DND-41 (cell line): ENCODE data around the gene ACBD4.

Source experiments
- ATAC-seq: fragments of 200-7000 bp; cut with Tn5 transposase; 3 replicates; pipeline ENCODE4 v1.9.1; 2021; ENCODE audit warnings: low read depth; ENCODE audit not compliant: insufficient read depth
- DNase-seq: peaks from one replicate; pipeline ENCODE4 v3.0.0-alpha.2; 2020
- H2AFZ ChIP-seq: 2 replicates; pipeline ENCODE4 v1.6.0; 2012; ENCODE audit warnings: low read depth, low read length
- H3K27ac ChIP-seq: 2 replicates; pipeline ENCODE4 v1.5.1; 2012; ENCODE audit warnings: low read length, inconsistent platforms
- H3K27me3 ChIP-seq: fragments of 200-600 bp; sonication (generic); 2 replicates; pipeline ENCODE4 v1.6.0; 2012; ENCODE audit warnings: low read length, mild to moderate bottlenecking, inconsistent platforms; ENCODE audit not compliant: insufficient read depth, poor library complexity
- H3K36me3 ChIP-seq: 2 replicates; pipeline ENCODE4 v1.5.1; 2012; ENCODE audit warnings: low read length, inconsistent platforms; ENCODE audit not compliant: insufficient read depth
- H3K4me1 ChIP-seq: 2 replicates; pipeline ENCODE4 v1.5.1; 2012; ENCODE audit warnings: mild to moderate bottlenecking, low read length; ENCODE audit not compliant: insufficient read depth
- H3K4me2 ChIP-seq: 2 replicates; pipeline ENCODE4 v1.6.0; 2012; ENCODE audit warnings: mild to moderate bottlenecking, moderate library complexity, low read length, inconsistent platforms; ENCODE audit not compliant: insufficient read depth
- H3K4me3 ChIP-seq, 2 experiments: fragments of 200-600 bp in 1 of 2; shearing (Covaris generic) in 1 of 2; 2 replicates each; pipeline ENCODE4 v1.5.1; 2012 to 2016; ENCODE audit warnings: inconsistent platforms in 2 of 2, low read length in 2 of 2, mild to moderate bottlenecking in 2 of 2, low read depth in 1 of 2, moderate library complexity in 1 of 2
- H3K79me2 ChIP-seq: 2 replicates; pipeline ENCODE4 v1.6.0; 2012; ENCODE audit warnings: low read length, inconsistent platforms; ENCODE audit not compliant: insufficient read depth
- H3K9ac ChIP-seq: 2 replicates; pipeline ENCODE4 v1.6.0; 2012; ENCODE audit warnings: low read depth, mild to moderate bottlenecking, inconsistent platforms, low read length, moderate library complexity
- H3K9me3 ChIP-seq: 2 replicates; pipeline ENCODE4 v1.5.1; 2012; ENCODE audit warnings: low read length, moderate library complexity, mild to moderate bottlenecking, inconsistent platforms; ENCODE audit not compliant: insufficient read depth, severe bottlenecking
- H4K20me1 ChIP-seq: 2 replicates; pipeline ENCODE4 v1.6.0; 2012; ENCODE audit warnings: low read length; ENCODE audit not compliant: insufficient read depth
- EZH2 ChIP-seq: IDR thresholded peaks from 3 replicates; pipeline ENCODE4 v1.6.1; 2012; ENCODE audit warnings: borderline replicate concordance, low read depth, mild to moderate bottlenecking, moderate library complexity, low read length, inconsistent platforms; ENCODE audit not compliant: severe bottlenecking
- TF ChIP-seq, protein P1 (sequence below): IDR thresholded peaks from 2 replicates; pipeline ENCODE4 v1.5.1; 2012; ENCODE audit warnings: borderline replicate concordance, low read length, moderate library complexity, mild to moderate bottlenecking; ENCODE audit not compliant: poor library complexity, severe bottlenecking; ENCODE audit errors: extremely low read depth

ACBD4 gene

GRCh38 chr17:45171338-45172231 lies 36.1 kb downstream of the ACBD4 start:
- peak overlapping the region; percentile 97 for H3K27ac ChIP-seq
- peaks cover 5% of the 10 kb centered on the region; the same call in 1 of the 2 replicates for H3K36me3 ChIP-seq
- H3K9ac ChIP-seq, result peak overlapping the region; percentile 65
- no peaks in the 10 kb centered on the region for H3K79me2 ChIP-seq
- H2AFZ ChIP-seq, result peak overlapping the region; percentile 61
- H3K4me2 ChIP-seq, result peak overlapping the region; percentile 74
- no peaks in the 10 kb centered on the region for H4K20me1 ChIP-seq
- H3K4me1 ChIP-seq, result peaks cover 24% of the 10 kb centered on the region
- H3K27me3 ChIP-seq, result no peaks in the 10 kb centered on the region
- TF ChIP-seq EZH2, result no peak
- TF ChIP-seq, protein P1, sequence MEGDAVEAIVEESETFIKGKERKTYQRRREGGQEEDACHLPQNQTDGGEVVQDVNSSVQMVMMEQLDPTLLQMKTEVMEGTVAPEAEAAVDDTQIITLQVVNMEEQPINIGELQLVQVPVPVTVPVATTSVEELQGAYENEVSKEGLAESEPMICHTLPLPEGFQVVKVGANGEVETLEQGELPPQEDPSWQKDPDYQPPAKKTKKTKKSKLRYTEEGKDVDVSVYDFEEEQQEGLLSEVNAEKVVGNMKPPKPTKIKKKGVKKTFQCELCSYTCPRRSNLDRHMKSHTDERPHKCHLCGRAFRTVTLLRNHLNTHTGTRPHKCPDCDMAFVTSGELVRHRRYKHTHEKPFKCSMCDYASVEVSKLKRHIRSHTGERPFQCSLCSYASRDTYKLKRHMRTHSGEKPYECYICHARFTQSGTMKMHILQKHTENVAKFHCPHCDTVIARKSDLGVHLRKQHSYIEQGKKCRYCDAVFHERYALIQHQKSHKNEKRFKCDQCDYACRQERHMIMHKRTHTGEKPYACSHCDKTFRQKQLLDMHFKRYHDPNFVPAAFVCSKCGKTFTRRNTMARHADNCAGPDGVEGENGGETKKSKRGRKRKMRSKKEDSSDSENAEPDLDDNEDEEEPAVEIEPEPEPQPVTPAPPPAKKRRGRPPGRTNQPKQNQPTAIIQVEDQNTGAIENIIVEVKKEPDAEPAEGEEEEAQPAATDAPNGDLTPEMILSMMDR, result no peak
- H3K4me3 ChIP-seq, result peak overlapping the region in 1 of 2 experiments; percentile 49; a peak in 2 of 4 replicates
- H3K9me3 ChIP-seq, result no peaks in the 10 kb centered on the region
- DNase-seq (peak; percentile 43), ATAC-seq (no peak)

GRCh38 chr17:45172232-45172540 lies 36.7 kb downstream of the ACBD4 start:
- DNase-seq, result no peak
- H3K4me1 ChIP-seq, result peaks cover 24% of the 10 kb centered on the region
- peaks cover 5% of the 10 kb centered on the region; the same call in 1 of the 2 replicates for H3K36me3 ChIP-seq
- peak overlapping the region in 1 of 2 experiments; percentile 49; a peak in 2 of 4 replicates for H3K4me3 ChIP-seq
- H3K27ac ChIP-seq, result peak overlapping the region; percentile 97
- H4K20me1 ChIP-seq, result no peaks in the 10 kb centered on the region
- H3K4me2 ChIP-seq, result peak overlapping the region; percentile 74
- no peak for ATAC-seq
- no peak for TF ChIP-seq EZH2
- TF ChIP-seq, protein P1, result no peak
- peak overlapping the region; percentile 61 for H2AFZ ChIP-seq
- H3K27me3 ChIP-seq, result no peaks in the 10 kb centered on the region
- H3K9me3 ChIP-seq, result no peaks in the 10 kb centered on the region
- peak overlapping the region; percentile 65 for H3K9ac ChIP-seq
- no peaks in the 10 kb centered on the region for H3K79me2 ChIP-seq

DNA sequence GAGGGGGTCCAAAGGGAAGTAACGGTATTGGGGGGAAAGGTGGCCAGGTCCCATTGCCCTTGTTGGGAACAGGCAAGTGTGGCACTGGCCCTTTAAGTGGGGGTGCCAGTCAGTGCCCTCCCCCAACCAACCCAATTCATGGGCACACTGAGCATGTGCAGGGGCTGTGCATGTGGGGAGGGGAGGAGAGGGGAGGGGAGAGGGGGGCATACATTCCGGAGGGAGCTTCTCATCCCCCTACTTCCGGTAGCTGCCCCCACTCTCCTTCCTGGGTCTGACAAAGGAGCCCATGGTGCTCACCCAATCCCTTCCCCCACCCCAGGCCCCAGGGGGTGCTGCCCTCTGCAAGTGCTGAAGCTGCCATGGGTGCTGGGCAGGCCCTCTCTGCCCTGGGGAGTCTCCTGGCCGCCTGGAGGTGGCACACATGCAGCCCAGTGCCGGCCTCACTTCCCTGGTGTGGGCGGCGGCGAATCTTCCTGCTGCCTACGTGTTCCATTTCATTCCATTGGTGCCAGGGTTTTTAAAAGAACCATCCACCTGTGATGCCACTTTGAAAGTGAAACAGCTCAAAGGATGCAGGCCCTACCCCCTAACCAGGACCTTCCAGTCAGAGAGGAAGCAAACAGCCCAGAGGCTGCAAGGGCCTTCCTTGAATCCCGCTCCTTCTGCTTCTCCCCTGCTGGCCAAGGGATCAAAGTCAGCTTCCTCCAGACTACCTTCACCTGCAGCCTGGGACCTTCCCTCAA lies 37.2 kb downstream of the ACBD4 start:
- H4K20me1 ChIP-seq, result no peaks in the 10 kb centered on the region
- H3K36me3 ChIP-seq, result peaks cover 5% of the 10 kb centered on the region; the same call in 1 of the 2 replicates
- DNase-seq (peak; percentile 97), ATAC-seq (peak; percentile 86)
- no peaks in the 10 kb centered on the region for H3K79me2 ChIP-seq
- peak overlapping the region; percentile 65 for H3K9ac ChIP-seq
- peaks cover 24% of the 10 kb centered on the region for H3K4me1 ChIP-seq
- TF ChIP-seq, protein P1, result peak; percentile 15
- no peak for TF ChIP-seq EZH2
- peak overlapping the region; percentile 74 for H3K4me2 ChIP-seq
- H2AFZ ChIP-seq, result peak overlapping the region; percentile 80
- H3K27me3 ChIP-seq, result no peaks in the 10 kb centered on the region
- no peaks in the 10 kb centered on the region for H3K9me3 ChIP-seq
- peak overlapping the region in 1 of 2 experiments; percentile 58; a peak in 3 of 4 replicates for H3K4me3 ChIP-seq
- H3K27ac ChIP-seq, result peak overlapping the region; percentile 97
